GM18951 (cell line): ENCODE results near the gene SEPHS1.

Experiments used
- POLR2A ChIP-seq: IDR thresholded peaks from 4 replicates; pipeline ENCODE4 v1.6.1; 2011; ENCODE audit warnings: mild to moderate bottlenecking; ENCODE audit not compliant: insufficient read length, insufficient read depth; ENCODE audit errors: extremely low read depth
- in situ Hi-C: fragments of 300-500 bp; cut with MboI; formaldehyde crosslinking; loops from one replicate; pipeline ENCODE4 v1.12.0; 2022; ENCODE audit warnings: low sequenced_read_pairs, mixed read lengths, inconsistent platforms; ENCODE audit not compliant: unreplicated experiment

SEPHS1 gene

GRCh38 chr10:13376746-13377145 lies 28.7 kb upstream of the SEPHS1 start:
- no peak for TF ChIP-seq POLR2A
- in situ Hi-C loops, result no loop called here

- in situ Hi-C loops, result no loop called here
- no peak for TF ChIP-seq POLR2A
These were observed 28.2 kb upstream of the SEPHS1 start for GRCh38 chr10:13376297-13376696.

- in situ Hi-C loops, result no loop called here
- no peak for TF ChIP-seq POLR2A
These were observed 27.7 kb upstream of the SEPHS1 start for GRCh38 chr10:13375791-13376190.

GRCh38 chr10:13373644-13374043 lies 25.6 kb upstream of the SEPHS1 start:
- TF ChIP-seq POLR2A, result no peak
- in situ Hi-C loops, result no loop called here

GRCh38 chr10:13372524-13372923 lies 24.4 kb upstream of the SEPHS1 start:
- no peak for TF ChIP-seq POLR2A
- in situ Hi-C loops, result no loop called here

GRCh38 chr10:13371897-13372470 lies 23.9 kb upstream of the SEPHS1 start:
- in situ Hi-C loops, result no loop called here
- TF ChIP-seq POLR2A, result no peak

- in situ Hi-C loops, result no loop called here
- TF ChIP-seq POLR2A, result no peak
These were observed 18.8 kb upstream of the SEPHS1 start for GRCh38 chr10:13366891-13367290.

- in situ Hi-C loops, result no loop called here
These were observed 17.7 kb upstream of the SEPHS1 start for GRCh38 chr10:13365831-13366230.

GRCh38 chr10:13365243-13365642 lies 17.1 kb upstream of the SEPHS1 start:
- in situ Hi-C loops, result no loop called here
- TF ChIP-seq POLR2A, result no peak

More at GRCh38 chr10:13365831-13366230, 17.7 kb upstream of the SEPHS1 start:
- TF ChIP-seq POLR2A, result no peak

- in situ Hi-C loops, result no loop called here
- TF ChIP-seq POLR2A, result no peak
These were observed 12.5 kb upstream of the SEPHS1 start for GRCh38 chr10:13360587-13360986.

GRCh38 chr10:13356392-13356791 lies 8.3 kb upstream of the SEPHS1 start:
- in situ Hi-C loops, result no loop called here
- TF ChIP-seq POLR2A, result no peak

- in situ Hi-C loops, result no loop called here
- no peak for TF ChIP-seq POLR2A
These were observed 6.7 kb upstream of the SEPHS1 start for GRCh38 chr10:13354783-13355182.

GRCh38 chr10:13352519-13352918 lies 4.4 kb upstream of the SEPHS1 start:
- in situ Hi-C loops, result no loop called here
- no peak for TF ChIP-seq POLR2A

- in situ Hi-C loops, result no loop called here
- TF ChIP-seq POLR2A, result no peak
These were observed 3.3 kb upstream of the SEPHS1 start for GRCh38 chr10:13351340-13351915.

GRCh38 chr10:13349463-13350274 lies 1.6 kb upstream of the SEPHS1 start:
- no peak for TF ChIP-seq POLR2A
- in situ Hi-C loops, result no loop called here
